ENCODE measurements around the gene TMEM272.

The TMEM272 gene

DNA sequence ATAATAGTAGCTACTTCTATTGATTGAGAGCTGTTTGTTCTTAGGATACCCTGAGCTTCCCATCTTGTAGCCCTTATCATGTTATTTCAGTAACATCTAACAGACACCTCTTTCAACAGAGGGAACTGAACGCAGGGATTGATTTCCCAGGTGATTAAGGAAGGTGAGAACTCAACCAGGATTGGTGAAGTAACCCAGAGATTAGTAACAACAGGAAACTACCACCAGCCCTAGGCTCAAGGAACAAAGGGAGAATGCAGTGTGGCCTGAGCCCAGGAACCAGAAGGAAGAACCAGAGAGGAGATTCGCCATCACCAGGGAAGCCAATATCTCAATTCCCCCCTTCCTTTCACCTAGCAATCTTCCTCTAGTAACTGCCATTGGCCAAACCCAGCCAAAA lies 49.6 kb downstream of the TMEM272 start:
- Mint-ChIP-seq H3K9me3 (no peaks in the 10 kb centered on the region), H3K27ac (peak overlapping the region; percentile 69), H3K36me3 (peaks cover 6% of the 10 kb centered on the region), H3K4me1 (peaks cover 54% of the 10 kb centered on the region), H3K4me3 (no peak overlapping the region), H3K27me3 (no peaks in the 10 kb centered on the region)
- no peak for ATAC-seq

DNA sequence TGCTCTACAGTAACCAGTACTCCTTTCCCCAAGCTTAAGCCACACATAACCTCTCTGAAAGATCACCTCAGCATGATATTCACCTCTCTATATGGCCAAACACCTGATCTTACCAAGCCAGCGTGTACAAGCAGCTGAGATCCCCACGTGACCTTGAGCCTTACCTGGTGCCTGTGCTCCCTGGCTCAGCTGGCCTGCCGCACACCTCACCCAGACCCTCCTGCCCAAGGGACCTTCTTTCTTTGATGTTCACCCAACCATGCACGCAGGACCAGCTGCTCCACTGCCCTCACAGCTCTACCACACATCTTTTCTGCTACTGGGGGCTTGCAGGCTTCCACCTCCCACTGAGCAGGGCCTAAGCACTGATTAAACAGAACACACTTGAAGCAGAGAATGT lies 50.0 kb downstream of the TMEM272 start:
- Mint-ChIP-seq H3K4me3 (peak overlapping the region; percentile 18), H3K4me1 (peaks cover 54% of the 10 kb centered on the region), H3K27ac (peak overlapping the region; percentile 69), H3K27me3 (no peaks in the 10 kb centered on the region), H3K9me3 (no peaks in the 10 kb centered on the region), H3K36me3 (peaks cover 6% of the 10 kb centered on the region)
- peak; percentile 25 for ATAC-seq

DNA sequence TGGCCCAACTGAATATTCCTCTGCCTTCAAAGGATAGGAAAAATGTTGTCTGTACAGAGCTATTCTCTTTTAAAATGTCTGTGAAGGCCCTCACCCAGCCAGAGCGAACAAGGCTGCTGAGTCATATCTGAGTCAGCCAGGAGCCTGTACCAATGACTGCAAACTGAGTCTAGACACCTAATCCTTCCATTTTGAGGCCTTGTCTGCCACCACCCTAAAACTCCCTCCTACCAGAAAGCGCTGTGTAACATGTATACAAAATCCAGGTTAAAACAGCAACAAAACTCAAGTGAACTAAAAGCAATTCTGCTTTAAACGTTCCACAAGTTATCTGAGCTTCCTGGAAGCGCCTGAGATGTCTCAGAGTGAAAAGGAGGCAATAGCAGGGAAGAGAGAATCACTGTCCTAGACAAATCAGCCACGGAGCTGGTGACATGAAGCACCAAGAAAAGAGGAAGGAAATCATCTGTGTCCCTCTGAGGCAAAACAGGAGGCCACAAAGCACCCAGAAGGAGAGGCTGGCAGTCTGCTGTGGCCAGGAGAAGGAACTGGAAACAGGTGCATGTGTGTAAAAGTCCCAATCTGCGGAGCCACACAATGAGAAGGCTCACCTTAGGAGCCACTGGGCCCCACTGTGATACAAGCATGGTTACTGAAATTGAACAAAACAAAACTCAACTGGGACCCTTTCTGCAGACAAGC lies 51.3 kb downstream of the TMEM272 start:
- Mint-ChIP-seq H3K27me3 (no peaks in the 10 kb centered on the region), H3K9me3 (no peaks in the 10 kb centered on the region), H3K36me3 (peaks cover 16% of the 10 kb centered on the region), H3K4me3 (peak overlapping the region; percentile 3), H3K4me1 (peaks cover 54% of the 10 kb centered on the region), H3K27ac (peak overlapping the region; percentile 69)
- peak; percentile 91 for ATAC-seq

DNA sequence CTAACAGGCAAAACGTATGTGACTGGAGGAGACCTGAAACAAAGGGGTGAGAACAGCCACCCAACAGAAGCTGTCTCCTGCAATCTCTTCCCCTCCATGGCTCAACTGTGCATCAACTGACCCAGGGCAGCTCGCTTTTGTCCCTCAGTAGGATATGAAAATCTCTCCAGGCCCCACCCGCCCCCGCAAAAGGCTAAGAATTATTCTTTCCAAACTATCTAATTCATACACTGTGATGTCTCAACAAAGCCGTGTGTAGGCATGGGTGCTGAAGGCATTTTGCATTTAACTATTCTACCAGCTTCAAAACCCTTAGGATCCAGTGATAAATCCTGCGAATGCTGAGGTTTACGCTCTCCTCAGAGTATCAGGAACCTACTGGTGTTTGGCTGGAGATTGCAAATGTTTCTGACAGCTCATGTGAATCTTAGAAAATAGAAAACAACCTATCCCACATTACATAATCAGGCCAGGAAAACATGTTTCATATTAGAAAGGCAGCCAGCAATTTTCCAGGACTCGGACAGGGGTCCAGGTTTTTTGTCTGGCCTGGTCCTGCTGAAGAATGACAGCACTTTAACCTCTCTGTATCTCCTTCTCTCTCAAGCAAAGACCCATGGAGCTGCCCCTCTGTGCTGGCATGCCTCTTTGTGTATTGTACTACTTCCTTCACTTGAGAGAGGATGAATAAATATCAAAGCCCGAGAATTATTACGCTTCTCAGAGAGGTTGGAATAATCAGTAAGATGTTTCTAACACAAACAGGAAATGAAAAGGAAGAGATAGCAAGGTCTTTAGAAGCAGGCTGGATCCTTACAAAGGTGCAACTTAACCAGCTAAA lies 58.3 kb downstream of the TMEM272 start:
- no peak overlapping the region for H3K4me3 Mint-ChIP-seq

DNA sequence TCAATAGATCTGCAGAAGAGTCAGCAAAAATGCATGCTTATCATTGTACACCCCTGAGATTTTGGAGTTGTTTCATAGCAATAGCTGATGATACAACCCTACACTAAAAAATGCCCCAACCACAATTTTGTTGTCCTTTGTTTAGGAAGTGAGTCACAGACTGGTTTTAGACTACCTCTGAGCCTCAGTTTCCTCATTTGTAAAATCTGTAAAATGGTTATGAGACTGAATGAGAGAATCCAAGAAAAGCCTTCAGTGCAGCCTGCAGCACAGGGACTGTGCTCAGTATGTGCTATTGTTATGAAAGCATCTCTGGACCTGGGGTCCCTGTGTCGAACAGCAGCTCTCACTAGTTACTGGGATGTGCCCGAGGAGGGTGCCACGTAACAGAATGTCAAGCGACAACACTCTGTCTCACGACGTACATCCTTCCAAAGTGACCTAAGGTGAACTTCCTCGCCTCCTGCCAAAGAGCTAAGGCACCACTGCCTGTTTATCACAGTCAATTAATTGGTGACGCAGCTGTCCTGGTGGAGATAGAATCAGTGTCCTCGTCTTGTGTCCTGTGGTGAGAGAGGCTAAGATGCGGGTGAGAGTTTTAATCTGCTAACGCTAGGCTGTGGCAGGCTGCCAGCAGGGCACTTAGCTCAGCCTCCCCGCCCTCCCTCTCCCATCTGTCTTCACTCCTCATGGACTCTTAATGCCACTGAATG lies 59.1 kb downstream of the TMEM272 start:
- Mint-ChIP-seq H3K36me3 (peaks cover 25% of the 10 kb centered on the region), H3K4me3 (no peak overlapping the region), H3K27me3 (no peaks in the 10 kb centered on the region), H3K4me1 (peaks cover 17% of the 10 kb centered on the region), H3K27ac (no peak overlapping the region), H3K9me3 (no peaks in the 10 kb centered on the region)
- no peak for ATAC-seq

More for the DNA sequence above, 58.3 kb downstream of the TMEM272 start:
- H3K27me3 Mint-ChIP-seq: no peaks in the 10 kb centered on the region
- no peak overlapping the region for H3K27ac Mint-ChIP-seq
- no peaks in the 10 kb centered on the region for H3K9me3 Mint-ChIP-seq
- peaks cover 10% of the 10 kb centered on the region for H3K4me1 Mint-ChIP-seq
- no peak for ATAC-seq
- H3K36me3 Mint-ChIP-seq: peaks cover 25% of the 10 kb centered on the region

DNA sequence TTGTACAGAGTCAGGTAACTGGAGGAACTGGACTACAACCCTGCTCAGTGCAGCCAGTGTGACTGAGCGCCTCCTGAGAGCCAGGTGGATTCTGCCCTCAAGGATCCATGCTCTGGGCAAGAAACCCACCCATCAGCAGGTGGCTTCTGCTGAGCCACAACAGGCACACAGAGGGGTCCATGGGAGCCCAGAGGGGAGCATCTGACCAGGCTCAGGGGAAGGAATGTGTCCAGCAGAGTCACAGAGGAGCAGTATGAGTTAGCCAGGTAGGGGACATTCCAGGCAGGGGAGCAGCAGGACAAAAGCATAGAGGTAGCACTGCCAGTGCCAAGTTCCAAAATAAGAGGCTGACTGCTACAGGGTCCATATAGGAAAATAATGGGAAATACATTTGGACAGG lies 60.9 kb downstream of the TMEM272 start:
- Mint-ChIP-seq H3K27me3 (no peaks in the 10 kb centered on the region), H3K4me1 (peaks cover 17% of the 10 kb centered on the region), H3K27ac (peak overlapping the region; percentile 53), H3K4me3 (no peak overlapping the region), H3K36me3 (peaks cover 22% of the 10 kb centered on the region), H3K9me3 (no peaks in the 10 kb centered on the region)
- no peak for ATAC-seq

DNA sequence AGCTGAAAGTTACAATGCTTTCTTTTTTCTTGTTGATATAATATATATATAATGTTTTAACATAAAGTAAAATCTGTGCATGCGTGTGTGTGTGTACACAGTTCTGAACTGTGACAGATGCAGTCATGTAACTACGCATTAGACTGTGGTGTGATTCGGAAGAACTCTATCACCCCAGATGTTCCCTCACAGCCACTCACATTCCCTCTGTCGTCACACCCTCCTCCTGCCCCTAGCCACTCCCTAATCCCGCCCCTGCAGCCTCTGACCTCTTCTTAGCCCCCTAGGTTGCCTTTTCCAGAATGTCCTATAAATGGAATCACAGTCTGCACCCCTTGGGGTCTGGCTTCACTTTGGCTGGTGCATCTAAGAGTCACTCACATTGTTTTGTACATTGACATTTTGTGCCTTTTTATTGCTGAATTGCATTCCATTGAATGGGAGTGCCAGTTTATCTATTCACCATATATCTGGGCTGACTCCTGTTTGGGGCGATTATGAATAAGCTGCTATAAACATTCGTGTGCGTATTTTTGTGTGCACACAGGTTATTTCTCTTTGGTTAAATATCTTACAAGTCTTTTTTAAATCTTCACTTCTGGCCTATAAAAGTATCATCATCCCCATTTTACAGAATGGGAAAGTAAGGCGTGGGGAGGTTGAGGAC lies 61.4 kb downstream of the TMEM272 start:
- H3K4me1 Mint-ChIP-seq: peaks cover 17% of the 10 kb centered on the region
- H3K4me3 Mint-ChIP-seq: no peak overlapping the region
- ATAC-seq: no peak
- H3K9me3 Mint-ChIP-seq: no peaks in the 10 kb centered on the region
- H3K27me3 Mint-ChIP-seq: no peaks in the 10 kb centered on the region
- H3K27ac Mint-ChIP-seq: peak overlapping the region; percentile 53
- H3K36me3 Mint-ChIP-seq: peaks cover 20% of the 10 kb centered on the region

DNA sequence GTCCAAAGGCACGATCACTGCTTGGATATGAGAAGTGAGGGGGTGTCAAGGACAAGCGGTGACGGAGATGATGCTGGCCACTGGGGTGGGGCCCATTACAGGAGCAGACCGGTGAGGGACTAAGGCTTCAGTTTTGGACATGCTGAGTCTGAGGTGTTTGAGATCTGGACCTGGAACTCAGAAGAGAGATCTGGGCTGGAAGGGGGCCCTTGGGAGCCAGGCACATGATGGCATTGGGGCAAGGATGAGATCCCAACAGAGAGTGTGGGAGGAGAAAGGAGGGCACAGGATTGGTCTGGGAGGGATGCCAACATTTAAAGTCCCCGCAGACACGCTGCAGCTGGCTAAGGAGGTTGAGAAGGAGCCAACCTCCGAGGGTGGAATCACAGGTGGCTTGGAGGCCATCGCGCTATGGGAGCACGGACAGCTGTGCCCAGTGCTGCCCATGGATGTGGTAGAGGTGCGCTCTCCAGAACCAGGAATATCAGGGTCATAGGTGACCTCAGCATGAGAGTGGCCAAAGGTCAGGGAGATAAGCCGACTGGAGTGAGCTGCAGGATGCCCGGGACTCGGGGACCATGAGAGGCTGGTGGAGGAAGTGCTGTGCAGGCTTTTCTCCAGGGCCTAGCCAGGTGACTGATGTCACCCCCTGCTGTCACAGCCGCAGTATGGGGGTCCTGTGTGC lies 62.8 kb downstream of the TMEM272 start:
- Mint-ChIP-seq H3K9me3 (no peaks in the 10 kb centered on the region), H3K27ac (peak overlapping the region; percentile 16), H3K27me3 (no peaks in the 10 kb centered on the region), H3K36me3 (peaks cover 20% of the 10 kb centered on the region), H3K4me1 (peaks cover 17% of the 10 kb centered on the region), H3K4me3 (no peak overlapping the region)
- ATAC-seq: no peak

DNA sequence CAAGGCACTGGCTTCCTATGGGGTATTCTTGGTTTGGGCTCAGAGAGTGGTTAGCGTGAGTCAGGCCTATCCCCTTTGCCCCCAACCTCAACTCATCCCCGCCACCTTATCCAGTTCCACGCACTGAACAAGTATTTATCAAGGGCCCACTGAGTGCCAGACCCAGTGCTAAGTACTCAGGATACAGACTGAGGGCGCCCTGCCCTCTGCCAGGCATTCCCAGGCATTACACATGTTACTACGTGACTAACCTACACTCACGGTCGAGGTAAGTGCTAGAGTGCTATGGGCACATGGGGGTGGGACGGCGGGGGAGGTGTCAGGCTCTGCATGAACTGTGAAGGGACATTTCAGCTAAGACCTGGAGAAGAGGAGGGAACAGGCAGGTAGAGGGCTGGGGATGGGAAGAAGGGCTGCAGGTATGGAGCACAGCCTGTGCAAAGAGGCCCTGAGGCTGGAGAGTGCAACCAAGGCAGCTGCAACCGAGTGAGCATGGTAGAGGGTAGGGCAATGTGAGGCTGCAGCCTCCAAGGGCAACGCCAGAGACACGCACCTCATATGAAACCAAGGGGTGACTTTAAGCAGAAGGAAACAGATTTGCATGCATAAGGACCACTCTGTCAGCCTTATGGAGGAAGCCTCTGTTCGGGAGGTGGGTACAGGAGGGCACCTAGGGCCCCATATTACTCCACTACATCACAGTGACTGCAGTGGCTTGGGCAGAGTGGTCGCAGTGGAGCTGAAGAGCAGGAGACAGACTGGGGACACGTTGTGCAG lies 63.5 kb downstream of the TMEM272 start:
- H3K27ac Mint-ChIP-seq: peak overlapping the region; percentile 16
- H3K9me3 Mint-ChIP-seq: no peaks in the 10 kb centered on the region
- H3K36me3 Mint-ChIP-seq: peaks cover 20% of the 10 kb centered on the region
- H3K4me3 Mint-ChIP-seq: no peak overlapping the region
- no peaks in the 10 kb centered on the region for H3K27me3 Mint-ChIP-seq
- peaks cover 17% of the 10 kb centered on the region for H3K4me1 Mint-ChIP-seq
- ATAC-seq: peak; percentile 41

DNA sequence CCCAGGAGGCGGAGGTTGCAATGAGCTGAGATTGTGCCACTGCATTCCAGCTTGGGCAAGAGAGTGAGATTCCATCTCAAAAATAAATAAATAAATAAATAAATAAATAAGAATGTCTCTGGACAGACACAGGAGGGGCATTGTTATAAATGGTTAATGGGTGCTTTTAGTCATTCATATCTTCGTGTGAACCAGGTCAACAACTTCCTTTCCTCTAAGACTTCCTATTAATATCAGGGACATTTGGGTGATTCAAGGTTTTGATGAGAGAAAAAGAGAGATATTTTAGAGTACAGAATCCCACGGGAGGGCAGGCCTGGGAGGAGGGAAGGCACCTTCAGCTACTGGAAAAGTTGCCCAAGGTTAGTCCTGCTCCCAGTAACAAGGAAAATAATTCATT lies 64.9 kb downstream of the TMEM272 start:
- peaks cover 17% of the 10 kb centered on the region for H3K4me1 Mint-ChIP-seq
- no peak overlapping the region for H3K27ac Mint-ChIP-seq
- H3K36me3 Mint-ChIP-seq: peaks cover 20% of the 10 kb centered on the region
- H3K9me3 Mint-ChIP-seq: no peaks in the 10 kb centered on the region
- no peak overlapping the region for H3K4me3 Mint-ChIP-seq
- H3K27me3 Mint-ChIP-seq: no peaks in the 10 kb centered on the region
- no peak for ATAC-seq

DNA sequence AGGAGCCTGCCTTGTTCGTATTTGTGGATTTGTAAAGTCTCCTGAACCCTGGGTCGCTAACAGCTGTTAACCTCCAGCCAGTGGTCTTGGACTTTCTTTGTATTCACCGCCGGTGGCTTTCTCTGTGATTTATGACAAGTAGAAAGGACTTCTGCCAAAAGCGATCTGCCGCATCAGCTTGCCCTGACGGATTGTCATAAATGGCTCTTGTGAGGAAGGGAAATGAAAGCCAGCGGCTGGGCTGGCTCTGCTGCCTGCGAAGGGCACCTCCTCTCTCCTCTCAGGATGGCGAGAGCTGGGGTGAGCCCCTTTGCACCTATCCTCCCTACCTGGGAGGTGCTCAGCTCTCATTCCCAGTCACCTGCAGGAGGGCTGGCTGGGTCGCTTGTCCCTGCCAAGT lies 66.6 kb downstream of the TMEM272 start:
- Mint-ChIP-seq H3K27me3 (no peaks in the 10 kb centered on the region), H3K27ac (no peak overlapping the region), H3K4me3 (no peak overlapping the region), H3K9me3 (no peaks in the 10 kb centered on the region), H3K4me1 (peaks cover 17% of the 10 kb centered on the region), H3K36me3 (peaks cover 14% of the 10 kb centered on the region)
- no peak for ATAC-seq

DNA sequence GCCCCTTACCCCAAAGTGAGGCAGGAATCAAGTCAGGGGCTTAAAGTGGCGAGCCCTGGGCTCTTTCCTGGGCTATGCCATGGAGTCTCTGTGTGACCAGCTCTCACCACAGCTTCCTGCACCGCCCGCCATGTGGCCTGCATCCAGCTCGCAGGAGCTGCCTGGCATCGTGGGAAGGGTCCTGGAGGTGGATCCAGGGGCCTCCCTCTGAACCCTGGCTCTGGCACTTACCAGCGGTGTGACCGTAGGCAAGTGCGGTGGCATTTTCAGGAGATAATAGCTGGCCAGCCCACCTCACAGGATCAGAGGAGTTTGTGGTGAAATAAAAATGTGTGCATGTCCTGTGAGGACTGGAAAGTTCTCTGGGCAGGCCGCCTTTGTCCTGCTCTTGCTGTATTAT lies 67.1 kb downstream of the TMEM272 start:
- Mint-ChIP-seq H3K4me3 (no peak overlapping the region), H3K9me3 (no peaks in the 10 kb centered on the region), H3K27me3 (no peaks in the 10 kb centered on the region), H3K4me1 (peaks cover 17% of the 10 kb centered on the region), H3K36me3 (peaks cover 14% of the 10 kb centered on the region), H3K27ac (no peak overlapping the region)
- no peak for ATAC-seq

DNA sequence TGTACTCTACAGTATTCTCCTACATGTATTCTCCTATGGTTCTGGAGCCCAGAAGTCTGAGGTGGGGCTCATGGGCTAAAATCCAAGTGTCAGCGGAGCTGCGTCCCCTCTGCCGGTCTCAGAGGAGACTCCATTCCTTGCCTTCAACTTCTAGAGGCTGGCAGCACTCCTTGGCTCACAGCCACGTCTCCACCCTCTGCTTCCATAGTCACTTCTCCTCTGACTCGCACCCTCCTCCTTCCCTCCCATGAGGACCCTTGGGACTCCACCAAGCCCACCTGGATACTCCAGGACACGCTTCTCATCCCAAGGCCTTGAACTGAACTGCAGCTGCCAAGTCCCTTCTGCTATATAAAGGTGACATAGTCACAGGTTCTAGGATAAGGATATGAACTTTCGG lies 68.8 kb downstream of the TMEM272 start:
- no peak overlapping the region for H3K27ac Mint-ChIP-seq

DNA sequence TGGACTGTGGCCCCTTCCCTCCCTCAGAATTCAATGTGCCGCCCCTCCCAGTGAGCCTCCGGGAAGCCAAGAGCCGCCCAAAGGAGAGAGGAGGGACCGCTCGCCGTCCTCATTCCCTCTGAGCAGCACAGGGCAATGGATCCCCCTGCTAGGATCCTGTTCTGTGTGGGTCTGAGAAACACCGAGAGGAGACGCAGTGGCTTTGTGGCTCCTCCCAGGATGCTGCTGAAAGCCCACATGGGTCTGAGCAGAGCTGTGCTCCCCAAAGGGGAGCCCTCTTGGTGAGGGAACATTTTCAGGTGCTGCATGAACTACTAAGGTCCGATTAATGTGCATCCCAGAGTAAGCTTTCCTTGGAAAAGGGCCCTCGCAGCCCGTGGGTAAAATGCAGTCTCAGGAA lies 71.5 kb downstream of the TMEM272 start:
- H3K36me3 Mint-ChIP-seq: peaks cover 16% of the 10 kb centered on the region
- no peaks in the 10 kb centered on the region for H3K27me3 Mint-ChIP-seq
- H3K27ac Mint-ChIP-seq: no peak overlapping the region
- H3K4me1 Mint-ChIP-seq: peaks cover 23% of the 10 kb centered on the region
- no peaks in the 10 kb centered on the region for H3K9me3 Mint-ChIP-seq
- ATAC-seq: no peak
- no peak overlapping the region for H3K4me3 Mint-ChIP-seq

More for the DNA sequence above, 68.8 kb downstream of the TMEM272 start:
- Mint-ChIP-seq H3K4me1 (peaks cover 9% of the 10 kb centered on the region), H3K4me3 (no peak overlapping the region), H3K36me3 (peaks cover 15% of the 10 kb centered on the region), H3K9me3 (no peaks in the 10 kb centered on the region), H3K27me3 (no peaks in the 10 kb centered on the region)
- no peak for ATAC-seq
